HepG2 (cell line): ENCODE data around the gene TIAM2. TPM values are rescaled to one million over a fixed set of nuclear protein-coding genes. Genes with fewer than 3 reads are reported as not detected.

Experiments
- ATAC-seq: fragments of 200-7000 bp; cut with Tn5 transposase; 3 replicates; pipeline ENCODE4 v1.9.1; 2020; ENCODE audit warnings: mild to moderate bottlenecking, moderate library complexity
- BruUV-seq: library from RNA; stranded (reverse); fragments of 400-500 nt; replicated peaks from 2 replicates; lab custom pipeline; 2021; lab: Mats Ljungman, UMichigan
- CTCF ChIA-PET: fragments of 300-600 bp; formaldehyde crosslinking; extraction: SDS; loops from one replicate; lab custom pipeline; 2021; ENCODE audit warnings: low total read pairs, inconsistent platforms, low intra/inter-chr PET ratio; lab: Yijun Ruan, JAX
- POLR2A ChIA-PET: fragments of 350-600 bp; sonication (Branson Sonifier 250); formaldehyde crosslinking; loops from one replicate; lab custom pipeline; 2020; ENCODE audit warnings: antibody characterized with exemption, inconsistent platforms; lab: Yijun Ruan, JAX
- DNase-seq: peaks from one replicate; pipeline ENCODE4 v3.0.0-alpha.2; 2015; ENCODE audit warnings: low spot score
- FAIRE-seq: peaks from 3 replicates; lab custom pipeline; 2011; peaks lifted over from hg19 to GRCh38; lab: Jason Lieb, UNC
- H2AFZ ChIP-seq: one replicate; pipeline ENCODE4 v1.6.1; 2011; ENCODE audit warnings: low read length, inconsistent platforms
- H3K27ac ChIP-seq: fragments of 300-600 bp; 3 replicates; pipeline ENCODE4 v1.8.0; 2011; ENCODE audit warnings: mixed run types, mild to moderate bottlenecking, mixed read lengths, low read length, inconsistent platforms; ENCODE audit not compliant: insufficient read depth; ENCODE audit errors: extremely low read length
- H3K27me3 ChIP-seq, 2 experiments: fragments of 200-600 bp in 1 of 2; 2 replicates in 1 of 2; 3 replicates in 1 of 2; pipeline versions ENCODE4 v1.6.0 to v1.8.0; 2011; ENCODE audit warnings: low read length in 2 of 2, mild to moderate bottlenecking in 2 of 2, moderate library complexity in 2 of 2, inconsistent platforms in 1 of 2; ENCODE audit not compliant: insufficient read depth in 2 of 2, control insufficient read depth in 1 of 2
- H3K36me3 ChIP-seq, 2 experiments: fragments of 200-600 bp in 1 of 2; replicated peaks in 1 of 2; 2 replicates in 1 of 2; 3 replicates in 1 of 2; pipeline versions ENCODE4 v1.5.1 to v1.8.0; 2011; ENCODE audit warnings: low read length in 2 of 2, inconsistent platforms in 1 of 2; ENCODE audit not compliant: insufficient read depth in 2 of 2, control insufficient read depth in 1 of 2
- H3K4me1 ChIP-seq: 2 replicates; pipeline ENCODE4 v1.5.1; 2012; ENCODE audit warnings: low read length, inconsistent platforms; ENCODE audit not compliant: insufficient read depth
- H3K4me2 ChIP-seq: 2 replicates; pipeline ENCODE4 v1.6.0; 2011; ENCODE audit warnings: low read depth, low read length, inconsistent platforms
- H3K4me3 ChIP-seq, 3 experiments: fragments of 200-600 bp in 1 of 3; sonication (generic), shearing (Covaris generic) in 1 of 3; replicated peaks in 1 of 3; 2 replicates each; pipeline ENCODE4 v1.5.1; 2011 to 2016; ENCODE audit warnings: low read length in 3 of 3, inconsistent platforms in 2 of 3, low read depth in 2 of 3, mild to moderate bottlenecking in 2 of 3, control low read depth in 1 of 3, mixed read lengths in 1 of 3; ENCODE audit not compliant: insufficient read depth in 1 of 3
- H3K79me2 ChIP-seq: one replicate; pipeline ENCODE4 v1.6.1; 2011; ENCODE audit warnings: low read length, inconsistent platforms; ENCODE audit not compliant: insufficient read depth
- H3K9ac ChIP-seq: 2 replicates; pipeline ENCODE4 v1.6.0; 2011; ENCODE audit warnings: mild to moderate bottlenecking, low read depth, low read length, inconsistent platforms; ENCODE audit not compliant: insufficient read depth
- H3K9me3 ChIP-seq: 2 replicates; pipeline ENCODE4 v1.5.1; 2012; ENCODE audit warnings: mild to moderate bottlenecking, low read length
- H4K20me1 ChIP-seq: 2 replicates; pipeline ENCODE4 v1.6.0; 2011; ENCODE audit warnings: inconsistent platforms, mild to moderate bottlenecking, low read length, moderate library complexity; ENCODE audit not compliant: insufficient read depth
- DPF2 ChIP-seq: sonication (generic); formaldehyde crosslinking; IDR thresholded peaks from 2 replicates; pipeline ENCODE4 v1.4.0; 2020; ENCODE audit warnings: mild to moderate bottlenecking, low read depth, missing genetic modification reagents, borderline replicate concordance
- HMGA1 ChIP-seq: sonication (generic); formaldehyde crosslinking; conservative IDR thresholded peaks from 2 replicates; pipeline ENCODE4 v1.4.0; 2020; ENCODE audit warnings: missing genetic modification reagents
- HMGXB3 ChIP-seq: sonication (generic); formaldehyde crosslinking; IDR thresholded peaks from 2 replicates; pipeline ENCODE4 v1.4.0; 2020; ENCODE audit warnings: missing genetic modification reagents, borderline replicate concordance
- IKZF5 ChIP-seq: IDR thresholded peaks from 2 replicates; pipeline ENCODE4 v1.6.1; 2018; ENCODE audit warnings: missing genetic modification reagents, mild to moderate bottlenecking, missing compliant biosample characterization
- MED1 ChIP-seq: sonication (generic); formaldehyde crosslinking; IDR thresholded peaks from 2 replicates; pipeline ENCODE4 v1.4.0; 2020; ENCODE audit warnings: missing genetic modification reagents
- NR2F1 ChIP-seq, 2 experiments: fragments of 450-650 bp in 1 of 2; formaldehyde crosslinking in 1 of 2; IDR thresholded peaks; 2 replicates each; pipeline versions ENCODE4 v1.5.0 to v1.6.1; 2016 to 2020; ENCODE audit warnings: mild to moderate bottlenecking in 1 of 2, missing compliant biosample characterization in 1 of 2, missing genetic modification reagents in 1 of 2, moderate library complexity in 1 of 2
- PCBP1 ChIP-seq: fragments of 200-400 bp; formaldehyde crosslinking; IDR thresholded peaks from 2 replicates; pipeline ENCODE4 v1.6.1; 2017; ENCODE audit warnings: mild to moderate bottlenecking, low read depth, low read length, borderline replicate concordance
- REL ChIP-seq: sonication (generic); formaldehyde crosslinking; conservative IDR thresholded peaks from 2 replicates; pipeline ENCODE4 v1.8.0; 2022; ENCODE audit warnings: mild to moderate bottlenecking, missing genetic modification reagents, moderate library complexity
- U2AF1 ChIP-seq: fragments of 200-400 bp; formaldehyde crosslinking; optimal IDR thresholded peaks from 2 replicates; pipeline ENCODE3; 2017; ENCODE audit warnings: mild to moderate bottlenecking, low read depth, low read length
- ZFP41 ChIP-seq: sonication (generic); formaldehyde crosslinking; IDR thresholded peaks from 2 replicates; pipeline ENCODE4 v1.4.0; 2020; ENCODE audit warnings: mild to moderate bottlenecking, missing genetic modification reagents, borderline replicate concordance
- ZNF10 ChIP-seq: sonication (generic); formaldehyde crosslinking; IDR thresholded peaks from 2 replicates; pipeline ENCODE4 v1.4.0; 2020; ENCODE audit warnings: mild to moderate bottlenecking, low read depth, missing genetic modification reagents, borderline replicate concordance
- ZNF20 ChIP-seq: sonication (generic); formaldehyde crosslinking; IDR thresholded peaks from 2 replicates; pipeline ENCODE4 v1.4.0; 2020; ENCODE audit warnings: mild to moderate bottlenecking, moderate library complexity, missing genetic modification reagents
- ZNF30 ChIP-seq: sonication (generic); formaldehyde crosslinking; IDR thresholded peaks from 2 replicates; pipeline ENCODE4 v1.5.0; 2020; ENCODE audit warnings: mild to moderate bottlenecking, missing genetic modification reagents
- WGBS: methylation state at CpG from one replicate; pipeline ENCODE4 v1.1.6; 2017; ENCODE audit warnings: low lambda C conversion rate; 5-methylcytosine and 5-hydroxymethylcytosine counted together
- in situ Hi-C: cut with HindIII; loops from 2 replicates; pipeline ENCODE4 v1.10.0; 2017; ENCODE audit warnings: low pct_unique_long_range_greater_than_20kb; ENCODE audit not compliant: extremely low pct_ligation_motif_present
- intact Hi-C: fragments of 100-400 bp; cut with micrococcal nuclease; formaldehyde crosslinking; loops from one replicate; pipeline ENCODE4 v1.10.0; 2022; ENCODE audit not compliant: unreplicated experiment
- polyA plus RNA-seq, 8 experiments: library from polyadenylated mRNA; depleted of rRNA in 3 of 8; stranded (reverse) in 7 of 8; unstranded in 1 of 8; fragments of >200 nt; fragmentation: Illumina TruSeq in 4 of 8; extraction: Trizol in 4 of 8; gene quantifications; 2 replicates each; pipeline versions ENCODE4 v1.2.1 to v1.2.3, GENCODE V29; 2011 to 2016; ENCODE audit warnings: low read depth in 4 of 8, missing spikeins in 1 of 8, mixed read lengths in 1 of 8; ENCODE audit not compliant: insufficient read depth in 1 of 8
- total RNA-seq, 5 experiments: library from RNA; depleted of rRNA; stranded (reverse); fragments of >200 nt; fragmentation: Illumina TruSeq; extraction: Trizol; gene quantifications; 2 replicates each; pipeline ENCODE4 v1.2.3, GENCODE V29; 2016; ENCODE audit warnings: low read depth in 1 of 5
- TF ChIP-seq, protein P1 (sequence below): sonication (generic); formaldehyde crosslinking; IDR thresholded peaks from 2 replicates; pipeline ENCODE4 v1.4.0; 2020; ENCODE audit warnings: low read depth, missing genetic modification reagents

TIAM2 gene
- total and polyA plus RNA-seq, 2 of the 13 experiments (the other 11 are each of a cell fraction or from before 2014, with no cell fraction given), result 4.1 to 4.5 TPM

DNA sequence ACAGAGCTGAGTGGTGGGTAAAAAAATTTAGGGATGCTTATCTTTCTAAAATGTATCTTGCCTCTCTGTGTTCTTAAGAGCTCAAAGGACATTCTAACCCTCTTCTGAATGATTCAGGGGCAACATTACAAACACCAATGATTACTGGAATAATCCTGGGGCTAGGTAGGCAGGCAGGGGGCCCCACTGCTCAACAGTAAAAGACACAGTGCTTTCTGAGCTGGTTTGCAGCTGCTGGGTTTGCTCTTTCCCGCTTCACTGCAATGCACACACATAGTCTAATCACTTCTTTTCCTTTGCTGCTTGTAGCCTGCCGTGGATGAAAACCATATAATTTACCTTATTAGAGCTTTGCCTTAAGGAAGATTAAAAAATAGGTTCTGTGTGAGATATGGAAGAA is 292.6 kb downstream of the TIAM2 start (continued):
- no peak for TF ChIP-seq HMGXB3 (CRISPR knock-in tag)

DNA sequence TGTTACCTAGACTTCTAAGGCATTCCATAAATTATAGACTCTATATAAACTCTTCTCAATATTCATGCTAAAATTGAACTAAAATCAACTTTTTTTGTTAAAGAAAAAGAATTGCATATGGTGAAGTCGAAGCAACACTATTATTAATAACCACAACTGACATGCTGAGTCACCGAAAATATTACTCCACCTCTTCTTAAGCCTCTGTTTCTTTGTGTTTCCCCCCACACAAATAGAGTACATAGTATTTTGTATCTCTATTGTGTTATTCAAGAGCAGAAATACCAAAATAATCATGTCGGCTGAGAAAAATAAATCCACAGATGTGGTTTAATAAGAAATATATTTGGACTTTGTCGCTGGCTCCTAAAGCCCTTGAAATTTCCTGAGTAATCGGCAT is 295.4 kb downstream of the TIAM2 start:
- WGBS, result 99% methylated on average over 5 of the region's 5 CpGs
- no TSS peak for BruUV-seq
- ATAC-seq, result no peak
- Histone ChIP-seq H3K4me3 (no peak overlapping the region), H3K9me3 (no peaks in the 10 kb centered on the region), H4K20me1 (peaks cover 4% of the 10 kb centered on the region; the same call in 1 of the 2 replicates), H3K79me2 (peaks cover 23% of the 10 kb centered on the region), H3K36me3 (peaks cover 25 to 79% of the 10 kb centered on the region in 2 experiments), H3K4me1 (no peaks in the 10 kb centered on the region), H3K9ac (no peak overlapping the region), H3K27me3 (no peaks in the 10 kb centered on the region), H2AFZ (no peak overlapping the region), H3K4me2 (no peak overlapping the region), H3K27ac (no peak overlapping the region)
- no peak for DNase-seq
- intact Hi-C loops, result no loop called here
- no peak for FAIRE-seq
- CTCF ChIA-PET, result no interaction called here
- POLR2A ChIA-PET, result no interaction called here
- in situ Hi-C loops, result no loop called here
- TF ChIP-seq PCBP1, result no peak
- no peak for TF ChIP-seq ZNF30 (CRISPR knock-in tag)
- TF ChIP-seq U2AF1, result no peak
- TF ChIP-seq NR2F1 (CRISPR knock-in tag; IDR thresholded peaks at IDR 0.05), result no peak
- no peak for TF ChIP-seq MED1 (CRISPR knock-in tag)
- no peak for TF ChIP-seq REL (CRISPR knock-in tag)
- TF ChIP-seq, protein P1, sequence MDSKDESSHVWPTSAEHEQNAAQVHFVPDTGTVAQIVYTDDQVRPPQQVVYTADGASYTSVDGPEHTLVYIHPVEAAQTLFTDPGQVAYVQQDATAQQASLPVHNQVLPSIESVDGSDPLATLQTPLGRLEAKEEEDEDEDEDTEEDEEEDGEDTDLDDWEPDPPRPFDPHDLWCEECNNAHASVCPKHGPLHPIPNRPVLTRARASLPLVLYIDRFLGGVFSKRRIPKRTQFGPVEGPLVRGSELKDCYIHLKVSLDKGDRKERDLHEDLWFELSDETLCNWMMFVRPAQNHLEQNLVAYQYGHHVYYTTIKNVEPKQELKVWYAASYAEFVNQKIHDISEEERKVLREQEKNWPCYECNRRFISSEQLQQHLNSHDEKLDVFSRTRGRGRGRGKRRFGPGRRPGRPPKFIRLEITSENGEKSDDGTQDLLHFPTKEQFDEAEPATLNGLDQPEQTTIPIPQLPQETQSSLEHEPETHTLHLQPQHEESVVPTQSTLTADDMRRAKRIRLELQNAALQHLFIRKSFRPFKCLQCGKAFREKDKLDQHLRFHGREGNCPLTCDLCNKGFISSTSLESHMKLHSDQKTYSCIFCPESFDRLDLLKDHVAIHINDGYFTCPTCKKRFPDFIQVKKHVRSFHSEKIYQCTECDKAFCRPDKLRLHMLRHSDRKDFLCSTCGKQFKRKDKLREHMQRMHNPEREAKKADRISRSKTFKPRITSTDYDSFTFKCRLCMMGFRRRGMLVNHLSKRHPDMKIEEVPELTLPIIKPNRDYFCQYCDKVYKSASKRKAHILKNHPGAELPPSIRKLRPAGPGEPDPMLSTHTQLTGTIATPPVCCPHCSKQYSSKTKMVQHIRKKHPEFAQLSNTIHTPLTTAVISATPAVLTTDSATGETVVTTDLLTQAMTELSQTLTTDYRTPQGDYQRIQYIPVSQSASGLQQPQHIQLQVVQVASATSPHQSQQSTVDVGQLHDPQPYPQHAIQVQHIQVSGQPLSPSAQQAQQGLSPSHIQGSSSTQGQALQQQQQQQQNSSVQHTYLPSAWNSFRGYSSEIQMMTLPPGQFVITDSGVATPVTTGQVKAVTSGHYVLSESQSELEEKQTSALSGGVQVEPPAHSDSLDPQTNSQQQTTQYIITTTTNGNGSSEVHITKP (CRISPR knock-in tag), result no peak
- no peak for TF ChIP-seq ZNF20
- TF ChIP-seq ZNF10, result no peak
- TF ChIP-seq HMGA1 (CRISPR knock-in tag), result no peak
- no peak for TF ChIP-seq IKZF5 (CRISPR knock-in tag)
- no peak for TF ChIP-seq ZFP41 (CRISPR knock-in tag)
- TF ChIP-seq DPF2 (CRISPR knock-in tag), result no peak
